C4-2B (cell line): ENCODE results near the gene GPX5.

Source experiments
- ZFX ChIP-seq: fragments of 450-650 bp; IDR thresholded peaks from 2 replicates; pipeline ENCODE4 v1.6.1; 2017
- TF ChIP-seq, protein P1 (sequence below): fragments of 450-650 bp; conservative IDR thresholded peaks from 2 replicates; pipeline ENCODE4 v1.5.1; 2017; ENCODE audit warnings: mild to moderate bottlenecking

DNA sequence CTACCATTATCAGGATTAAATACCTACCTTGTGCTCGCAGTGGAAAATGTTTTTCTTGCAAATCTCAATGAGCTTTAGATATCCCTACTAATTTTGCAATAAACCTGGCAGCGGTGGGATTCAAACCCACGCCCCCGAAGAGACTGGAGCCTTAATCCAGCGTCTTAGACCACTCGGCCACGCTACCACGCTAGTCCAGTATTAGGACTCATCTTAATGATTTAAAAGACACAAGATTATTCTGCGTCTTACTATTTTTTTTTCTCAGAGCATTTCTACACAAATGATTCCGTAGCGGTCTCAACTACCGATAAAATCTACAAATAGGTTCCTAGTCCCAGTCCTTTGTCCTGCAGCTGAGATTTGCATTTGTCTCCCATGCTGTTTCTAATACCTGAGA lies 47.2 kb upstream of the GPX5 start:
- TF ChIP-seq, protein P1, sequence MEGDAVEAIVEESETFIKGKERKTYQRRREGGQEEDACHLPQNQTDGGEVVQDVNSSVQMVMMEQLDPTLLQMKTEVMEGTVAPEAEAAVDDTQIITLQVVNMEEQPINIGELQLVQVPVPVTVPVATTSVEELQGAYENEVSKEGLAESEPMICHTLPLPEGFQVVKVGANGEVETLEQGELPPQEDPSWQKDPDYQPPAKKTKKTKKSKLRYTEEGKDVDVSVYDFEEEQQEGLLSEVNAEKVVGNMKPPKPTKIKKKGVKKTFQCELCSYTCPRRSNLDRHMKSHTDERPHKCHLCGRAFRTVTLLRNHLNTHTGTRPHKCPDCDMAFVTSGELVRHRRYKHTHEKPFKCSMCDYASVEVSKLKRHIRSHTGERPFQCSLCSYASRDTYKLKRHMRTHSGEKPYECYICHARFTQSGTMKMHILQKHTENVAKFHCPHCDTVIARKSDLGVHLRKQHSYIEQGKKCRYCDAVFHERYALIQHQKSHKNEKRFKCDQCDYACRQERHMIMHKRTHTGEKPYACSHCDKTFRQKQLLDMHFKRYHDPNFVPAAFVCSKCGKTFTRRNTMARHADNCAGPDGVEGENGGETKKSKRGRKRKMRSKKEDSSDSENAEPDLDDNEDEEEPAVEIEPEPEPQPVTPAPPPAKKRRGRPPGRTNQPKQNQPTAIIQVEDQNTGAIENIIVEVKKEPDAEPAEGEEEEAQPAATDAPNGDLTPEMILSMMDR = no peak
- no peak for TF ChIP-seq ZFX
